ENCODE data around the gene IPO13.
A peak's percentile ranks its signal among the peaks of the same experiment; 100 is the strongest.

The IPO13 gene

DNA sequence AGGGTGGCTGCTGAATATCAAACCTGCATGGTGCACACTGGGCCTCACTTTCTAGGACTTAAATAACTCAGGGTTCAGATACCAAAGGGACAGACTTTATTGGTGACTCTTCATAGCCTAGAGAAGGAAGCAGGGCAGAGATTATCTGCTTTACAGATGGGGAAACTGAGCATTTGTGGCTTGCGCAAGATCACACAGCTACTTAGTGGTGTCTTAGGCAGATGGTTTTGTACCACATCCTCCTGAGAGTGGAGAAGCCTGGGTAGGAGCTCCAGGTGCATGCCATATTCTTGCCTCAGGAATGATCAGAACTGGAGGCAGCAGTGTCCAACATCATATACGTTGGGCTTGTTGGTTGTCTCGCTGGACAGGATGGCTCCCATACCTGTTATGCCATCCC, 16.3 kb downstream of the IPO13 start:
- no peaks in the 10 kb centered on the region for H3K27me3 ChIP-seq (replicated peaks; ENCODE audit: insufficient read depth, low read length)
- no peak overlapping the region for H3K4me3 ChIP-seq (ENCODE audit: low read length)
- no peaks in the 10 kb centered on the region for H3K9me3 ChIP-seq (replicated peaks; ENCODE audit: insufficient read depth, low read length)
- H3K36me3 ChIP-seq (replicated peaks; ENCODE audit: insufficient read depth, low read length) = no peaks in the 10 kb centered on the region
- H3F3A ChIP-seq (ENCODE audit: insufficient read depth, low read length) = no peaks in the 10 kb centered on the region; the same call in 1 of the 2 replicates
- no peak overlapping the region for H3K9ac ChIP-seq (ENCODE audit: low read length)
- H3K4me1 ChIP-seq (ENCODE audit: low read length) = no peaks in the 10 kb centered on the region
- H3K79me2 ChIP-seq (ENCODE audit: low read length) = no peaks in the 10 kb centered on the region
- H3K27ac ChIP-seq (ENCODE audit: low read length) = no peak overlapping the region
- TF ChIP-seq EZH2 (optimal IDR thresholded peaks at IDR 0.05; ENCODE audit: low read depth, low read length) (no peak), EZH2phosphoT487 (IDR thresholded peaks at IDR 0.05; ENCODE audit: low read length) (no peak)
- TF ChIP-seq, protein P1, sequence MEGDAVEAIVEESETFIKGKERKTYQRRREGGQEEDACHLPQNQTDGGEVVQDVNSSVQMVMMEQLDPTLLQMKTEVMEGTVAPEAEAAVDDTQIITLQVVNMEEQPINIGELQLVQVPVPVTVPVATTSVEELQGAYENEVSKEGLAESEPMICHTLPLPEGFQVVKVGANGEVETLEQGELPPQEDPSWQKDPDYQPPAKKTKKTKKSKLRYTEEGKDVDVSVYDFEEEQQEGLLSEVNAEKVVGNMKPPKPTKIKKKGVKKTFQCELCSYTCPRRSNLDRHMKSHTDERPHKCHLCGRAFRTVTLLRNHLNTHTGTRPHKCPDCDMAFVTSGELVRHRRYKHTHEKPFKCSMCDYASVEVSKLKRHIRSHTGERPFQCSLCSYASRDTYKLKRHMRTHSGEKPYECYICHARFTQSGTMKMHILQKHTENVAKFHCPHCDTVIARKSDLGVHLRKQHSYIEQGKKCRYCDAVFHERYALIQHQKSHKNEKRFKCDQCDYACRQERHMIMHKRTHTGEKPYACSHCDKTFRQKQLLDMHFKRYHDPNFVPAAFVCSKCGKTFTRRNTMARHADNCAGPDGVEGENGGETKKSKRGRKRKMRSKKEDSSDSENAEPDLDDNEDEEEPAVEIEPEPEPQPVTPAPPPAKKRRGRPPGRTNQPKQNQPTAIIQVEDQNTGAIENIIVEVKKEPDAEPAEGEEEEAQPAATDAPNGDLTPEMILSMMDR (IDR thresholded peaks at IDR 0.05; ENCODE audit: low read length) = no peak
- H3K4me2 ChIP-seq (ENCODE audit: low read depth, low read length) = no peak overlapping the region
- H4K20me1 ChIP-seq (ENCODE audit: insufficient read depth, low read length) = no peaks in the 10 kb centered on the region
- no peaks in the 10 kb centered on the region for H3K9me2 ChIP-seq (replicated peaks; ENCODE audit: insufficient read depth, low read length)
- no peak overlapping the region for H2AFZ ChIP-seq (ENCODE audit: low read length)
- no peak for DNase-seq

DNA sequence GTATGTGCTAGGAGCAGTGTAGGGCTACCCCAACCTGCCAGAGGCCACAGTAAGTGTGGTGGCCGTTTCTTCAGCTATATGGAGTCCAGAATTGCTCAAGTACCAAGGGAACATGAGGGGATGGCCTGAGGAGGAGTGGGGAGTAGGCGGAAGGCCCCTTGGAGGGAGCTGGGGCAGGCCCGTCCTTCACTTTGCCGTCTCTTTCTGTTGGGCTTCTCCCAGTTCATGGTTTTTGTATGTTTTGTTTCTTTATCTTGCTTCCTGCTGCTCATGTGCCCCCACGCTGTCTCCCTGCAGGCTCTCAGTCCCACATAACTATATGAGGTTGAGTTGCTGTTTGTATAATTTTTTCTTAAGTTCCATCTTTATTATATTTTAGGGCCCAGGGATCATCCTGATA, 17.1 kb downstream of the IPO13 start:
- no peaks in the 10 kb centered on the region for H3K9me3 ChIP-seq (replicated peaks; ENCODE audit: insufficient read depth, low read length)
- no peak overlapping the region for H2AFZ ChIP-seq (ENCODE audit: low read length)
- H3K27ac ChIP-seq (ENCODE audit: low read length) = no peak overlapping the region
- no peaks in the 10 kb centered on the region; the same call in 1 of the 2 replicates for H3F3A ChIP-seq (ENCODE audit: insufficient read depth, low read length)
- H3K79me2 ChIP-seq (ENCODE audit: low read length) = no peaks in the 10 kb centered on the region
- no peak for DNase-seq
- TF ChIP-seq EZH2phosphoT487 (IDR thresholded peaks at IDR 0.05; ENCODE audit: low read length) (no peak), EZH2 (optimal IDR thresholded peaks at IDR 0.05; ENCODE audit: low read depth, low read length) (no peak)
- TF ChIP-seq, protein P1 (IDR thresholded peaks at IDR 0.05; ENCODE audit: low read length) = no peak
- H3K9me2 ChIP-seq (replicated peaks; ENCODE audit: insufficient read depth, low read length) = no peaks in the 10 kb centered on the region
- no peaks in the 10 kb centered on the region for H3K27me3 ChIP-seq (replicated peaks; ENCODE audit: insufficient read depth, low read length)
- H3K9ac ChIP-seq (ENCODE audit: low read length) = no peak overlapping the region
- no peaks in the 10 kb centered on the region for H3K4me1 ChIP-seq (ENCODE audit: low read length)
- no peaks in the 10 kb centered on the region for H4K20me1 ChIP-seq (ENCODE audit: insufficient read depth, low read length)
- no peaks in the 10 kb centered on the region for H3K36me3 ChIP-seq (replicated peaks; ENCODE audit: insufficient read depth, low read length)
- H3K4me2 ChIP-seq (ENCODE audit: low read depth, low read length) = no peak overlapping the region
- H3K4me3 ChIP-seq (ENCODE audit: low read length) = no peak overlapping the region

DNA sequence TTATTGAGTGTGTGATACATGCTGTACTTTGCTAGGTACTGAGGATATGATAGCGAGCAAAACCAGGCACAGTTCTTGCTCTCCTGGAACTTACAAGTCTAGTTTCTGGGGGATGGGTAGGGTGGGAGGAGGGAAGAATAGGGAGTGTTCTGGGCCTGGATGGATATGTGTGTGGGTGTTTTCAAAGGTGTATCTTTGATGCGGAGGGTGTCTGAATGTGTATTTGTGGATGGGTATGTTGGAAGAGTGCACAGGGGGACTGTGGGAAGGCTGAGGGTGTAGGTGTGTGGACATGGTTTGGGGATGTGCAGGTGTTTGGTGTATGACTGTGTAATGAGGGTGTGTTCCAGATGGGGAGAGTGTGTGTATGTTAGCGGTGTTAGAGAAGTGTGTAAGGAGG, 18.6 kb downstream of the IPO13 start:
- no peak overlapping the region for H3K4me2 ChIP-seq (ENCODE audit: low read depth, low read length)
- no peak overlapping the region for H3K4me3 ChIP-seq (ENCODE audit: low read length)
- H4K20me1 ChIP-seq (ENCODE audit: insufficient read depth, low read length) = no peaks in the 10 kb centered on the region
- TF ChIP-seq EZH2 (optimal IDR thresholded peaks at IDR 0.05; ENCODE audit: low read depth, low read length) (no peak), EZH2phosphoT487 (IDR thresholded peaks at IDR 0.05; ENCODE audit: low read length) (no peak)
- no peaks in the 10 kb centered on the region for H3K36me3 ChIP-seq (replicated peaks; ENCODE audit: insufficient read depth, low read length)
- H3K27ac ChIP-seq (ENCODE audit: low read length) = no peak overlapping the region
- no peaks in the 10 kb centered on the region for H3K9me3 ChIP-seq (replicated peaks; ENCODE audit: insufficient read depth, low read length)
- H3K79me2 ChIP-seq (ENCODE audit: low read length) = peaks cover 5% of the 10 kb centered on the region
- no peaks in the 10 kb centered on the region; the same call in 1 of the 2 replicates for H3F3A ChIP-seq (ENCODE audit: insufficient read depth, low read length)
- no peak overlapping the region for H3K9ac ChIP-seq (ENCODE audit: low read length)
- no peak overlapping the region for H2AFZ ChIP-seq (ENCODE audit: low read length)
- no peaks in the 10 kb centered on the region for H3K9me2 ChIP-seq (replicated peaks; ENCODE audit: insufficient read depth, low read length)
- no peaks in the 10 kb centered on the region for H3K4me1 ChIP-seq (ENCODE audit: low read length)
- no peak for DNase-seq
- no peaks in the 10 kb centered on the region for H3K27me3 ChIP-seq (replicated peaks; ENCODE audit: insufficient read depth, low read length)

DNA sequence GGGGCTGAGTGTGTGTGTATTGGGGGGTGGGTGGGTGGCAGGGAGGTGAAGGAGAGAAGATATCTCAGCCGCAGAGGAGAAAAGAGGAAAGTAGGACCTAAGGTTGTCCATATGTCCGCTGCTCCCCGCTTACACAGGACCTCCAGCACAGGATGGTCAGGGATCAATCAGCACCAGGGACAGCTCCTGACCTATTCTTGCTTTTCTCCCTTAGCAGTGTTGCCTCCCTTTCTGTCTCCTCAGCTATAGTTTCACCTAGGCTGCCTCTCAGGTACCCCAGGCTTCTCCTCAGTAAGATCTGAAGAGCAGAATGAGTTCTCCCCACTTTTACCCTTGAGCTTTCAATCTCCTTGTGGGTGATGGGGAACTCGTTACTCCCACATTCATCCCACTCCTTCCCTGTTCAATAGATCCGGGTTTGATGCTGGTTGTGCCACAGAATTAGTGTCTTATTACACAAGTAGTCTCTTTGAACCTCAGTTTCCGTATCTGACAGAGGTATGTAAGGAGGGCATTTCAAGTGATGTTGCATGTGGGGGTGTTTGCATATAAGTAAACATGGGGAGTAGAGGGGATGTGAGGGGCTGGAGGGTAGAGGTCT, 21.7 kb downstream of the IPO13 start:
- H4K20me1 ChIP-seq (ENCODE audit: insufficient read depth, low read length) = no peaks in the 10 kb centered on the region
- H3K27ac ChIP-seq (ENCODE audit: low read length) = no peak overlapping the region
- TF ChIP-seq EZH2phosphoT487 (IDR thresholded peaks at IDR 0.05; ENCODE audit: low read length) (no peak), EZH2 (optimal IDR thresholded peaks at IDR 0.05; ENCODE audit: low read depth, low read length) (no peak)
- TF ChIP-seq, protein P1 (IDR thresholded peaks at IDR 0.05; ENCODE audit: low read length) = no peak
- H3K27me3 ChIP-seq (replicated peaks; ENCODE audit: insufficient read depth, low read length) = no peaks in the 10 kb centered on the region
- no peaks in the 10 kb centered on the region for H3K9me3 ChIP-seq (replicated peaks; ENCODE audit: insufficient read depth, low read length)
- H3K9ac ChIP-seq (ENCODE audit: low read length) = no peak overlapping the region
- no peak overlapping the region for H3K4me3 ChIP-seq (ENCODE audit: low read length)
- peaks cover 20% of the 10 kb centered on the region for H3K79me2 ChIP-seq (ENCODE audit: low read length)
- peaks cover 3% of the 10 kb centered on the region for H3F3A ChIP-seq (ENCODE audit: insufficient read depth, low read length)
- peak; percentile 51 for DNase-seq
- no peak overlapping the region for H3K4me2 ChIP-seq (ENCODE audit: low read depth, low read length)
- H3K4me1 ChIP-seq (ENCODE audit: low read length) = peaks cover 15% of the 10 kb centered on the region
- H3K36me3 ChIP-seq (replicated peaks; ENCODE audit: insufficient read depth, low read length) = no peaks in the 10 kb centered on the region
- H3K9me2 ChIP-seq (replicated peaks; ENCODE audit: insufficient read depth, low read length) = no peaks in the 10 kb centered on the region
- H2AFZ ChIP-seq (ENCODE audit: low read length) = no peak overlapping the region

Data from MM.1S (cell line).